ENCODE measurements around the gene GRAMD1A. TPM values are rescaled to one million over a fixed set of nuclear protein-coding genes. Genes with fewer than 3 reads are reported as not detected.

Gene GRAMD1A
- total RNA-seq, 1 donor from 2014 or later: 25.5 TPM

- intact Hi-C loops (cut with DNase I): no loop called here
- ATAC-seq (ENCODE audit: poor library complexity): no peak
- DNase-seq: no peak
Observed at GRCh38 chr19:35074426-35075201, 74.5 kb downstream of the GRAMD1A start.

DNA sequence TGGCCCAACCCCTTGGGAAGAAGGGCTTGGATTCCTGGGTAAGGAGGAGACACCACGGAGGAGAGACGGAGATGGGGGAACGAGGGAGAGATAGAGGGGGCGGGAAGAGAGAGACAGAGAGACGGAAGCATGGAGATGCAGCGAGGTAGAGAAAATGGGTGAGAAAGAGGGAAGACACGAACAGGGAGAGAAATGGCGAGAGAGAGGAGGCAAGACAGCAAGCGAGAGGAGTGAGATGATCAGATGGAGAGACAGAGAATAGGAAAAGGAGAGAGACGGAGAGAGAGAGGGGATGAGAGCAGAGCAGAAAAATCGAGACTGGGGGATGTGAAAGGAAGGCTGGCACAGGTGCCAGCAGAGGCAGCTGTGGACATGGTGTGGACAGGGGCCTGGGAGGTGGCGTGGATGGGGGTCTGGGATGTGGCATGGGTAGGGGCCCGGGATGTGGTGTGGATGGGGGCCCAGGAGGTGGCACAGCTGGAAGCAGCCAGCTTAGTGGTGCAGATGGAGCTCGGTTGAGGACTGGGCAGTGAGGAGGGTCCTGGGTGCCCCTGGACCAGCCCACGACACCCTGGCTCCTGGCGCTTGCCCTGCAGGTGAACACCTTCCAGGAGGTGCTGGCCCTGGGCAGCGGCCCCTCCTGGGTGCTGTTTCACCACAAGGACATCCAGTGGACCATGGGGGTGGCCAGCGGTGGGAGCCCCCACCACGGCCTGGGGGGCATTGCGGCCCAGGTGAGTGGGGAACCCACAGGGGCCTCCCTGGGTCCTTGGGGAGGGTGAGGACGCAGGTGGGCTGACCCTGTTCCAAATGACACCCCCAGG is 75.3 kb downstream of the GRAMD1A start:
- no peak for ATAC-seq (ENCODE audit: poor library complexity)
- intact Hi-C loops (cut with DNase I): no loop called here
- DNase-seq: no peak

DNA sequence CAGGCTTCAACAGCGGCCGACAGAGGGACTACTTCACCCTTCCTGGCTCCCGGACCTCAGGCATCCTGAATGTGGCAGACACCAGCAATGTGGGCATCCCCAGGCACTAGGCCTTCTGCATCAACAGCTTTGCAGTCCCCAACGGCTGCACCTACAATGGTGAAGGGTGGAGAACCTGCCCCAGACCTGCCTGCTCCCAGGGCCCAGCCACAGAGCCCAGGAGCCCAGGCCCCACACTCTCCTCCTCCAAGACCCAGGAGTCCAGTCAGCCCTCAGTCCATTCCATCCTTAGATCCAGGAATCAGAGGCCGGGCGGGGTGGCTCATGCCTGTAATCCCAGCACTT is 75.9 kb downstream of the GRAMD1A start:
- ATAC-seq (ENCODE audit: poor library complexity) (no peak), DNase-seq (no peak)
- intact Hi-C loops (cut with DNase I): no loop called here

Other genes starting within 250 kb of the GRAMD1A start
- 3.6 TPM for gene ZNF599, start 227.1 kb upstream of the GRAMD1A start, total RNA-seq
- gene ZNF30, start 73.4 kb upstream of the GRAMD1A start, total RNA-seq: 2.6 TPM
- 3.3 TPM for gene ZNF792, start 36.1 kb upstream of the GRAMD1A start, total RNA-seq
- 48.2 TPM for gene SCN1B, start 30.1 kb downstream of the GRAMD1A start, total RNA-seq
- gene HPN, start 41.4 kb downstream of the GRAMD1A start, total RNA-seq: 5.6 TPM
- gene FXYD3, start 115.5 kb downstream of the GRAMD1A start, total RNA-seq: 1.3 TPM
- gene LGI4, start 134.7 kb downstream of the GRAMD1A start, total RNA-seq: 8.1 TPM
- gene FXYD1, start 138.5 kb downstream of the GRAMD1A start, total RNA-seq: 580 TPM
- gene FXYD7, start 142.9 kb downstream of the GRAMD1A start, total RNA-seq: not detected
- gene FXYD5, start 154.4 kb downstream of the GRAMD1A start, total RNA-seq: 20.9 TPM
- gene FAM187B, start 228.4 kb downstream of the GRAMD1A start, total RNA-seq: not detected
- 4.5 TPM for gene LSR, start 248.7 kb downstream of the GRAMD1A start, total RNA-seq

Data from Right ventricle myocardium superior (tissue), 1 donor.